Endothelial cell of umbilical vein (primary cell): ENCODE data around the gene C1orf167. TPM values are rescaled to one million over a fixed set of nuclear protein-coding genes. Genes with fewer than 3 reads are reported as not detected.

Experiments
- BruUV-seq: library from RNA; stranded (reverse); fragments of 400-500 nt; replicated peaks from 2 replicates; lab custom pipeline; 2021; lab: Mats Ljungman, UMichigan
- CTCF ChIA-PET: fragments of 300-600, 350-600 bp; sonication (Branson Sonifier 250); formaldehyde crosslinking; loops from one replicate; lab custom pipeline; 2021; ENCODE audit warnings: antibody characterized with exemption, inconsistent platforms; lab: Charles Lee
- POLR2A ChIA-PET: fragments of 300-600, 350-600 bp; sonication (Branson Sonifier 250); formaldehyde crosslinking; loops from one replicate; lab custom pipeline; 2021; ENCODE audit warnings: antibody characterized with exemption, inconsistent platforms; lab: Charles Lee
- DNase-seq: peaks from one replicate; pipeline ENCODE4 v3.0.0-alpha.2; 2011; ENCODE audit warnings: low read depth, low spot score
- FAIRE-seq: peaks from 2 replicates; lab custom pipeline; 2011; peaks lifted over from hg19 to GRCh38; lab: Jason Lieb, UNC
- H2AFZ ChIP-seq: 2 replicates; pipeline ENCODE4 v1.6.0; 2012; ENCODE audit warnings: low read depth, low read length, control low read depth, inconsistent platforms
- H3K27ac ChIP-seq: 2 replicates; pipeline ENCODE4 v1.5.1; 2011; ENCODE audit warnings: low read depth, mild to moderate bottlenecking, control low read depth, low read length, moderate library complexity; ENCODE audit not compliant: insufficient read depth
- H3K27me3 ChIP-seq, 2 experiments: 2 replicates each; pipeline versions ENCODE4 v1.6.0 to v1.6.1; 2011; ENCODE audit warnings: low read length in 2 of 2, mixed read lengths in 1 of 2; ENCODE audit not compliant: control insufficient read depth in 2 of 2, insufficient read depth in 2 of 2
- H3K36me3 ChIP-seq, 2 experiments: 2 replicates in 1 of 2; 3 replicates in 1 of 2; pipeline ENCODE4 v1.5.1; 2011; ENCODE audit warnings: low read length in 2 of 2, mild to moderate bottlenecking in 1 of 2, moderate library complexity in 1 of 2; ENCODE audit not compliant: control insufficient read depth in 2 of 2, insufficient read depth in 2 of 2; ENCODE audit errors: extremely low read depth in 1 of 2
- H3K4me1 ChIP-seq: 3 replicates; pipeline ENCODE4 v1.5.1; 2011; ENCODE audit warnings: mild to moderate bottlenecking, low read length; ENCODE audit not compliant: control insufficient read depth, insufficient read depth; ENCODE audit errors: extremely low read depth
- H3K4me2 ChIP-seq: 2 replicates; pipeline ENCODE4 v1.6.1; 2011; ENCODE audit warnings: low read length, control low read depth, mixed read lengths; ENCODE audit not compliant: insufficient read depth
- H3K4me3 ChIP-seq, 3 experiments: fragments of 200-600 bp in 1 of 3; sonication (generic), shearing (Covaris generic) in 1 of 3; replicated peaks in 1 of 3; 2 replicates each; pipeline ENCODE4 v1.5.1; 2011 to 2016; ENCODE audit warnings: control low read depth in 3 of 3, low read length in 3 of 3, mild to moderate bottlenecking in 2 of 3, inconsistent platforms in 1 of 3, low read depth in 1 of 3, moderate library complexity in 1 of 3; ENCODE audit not compliant: insufficient read depth in 1 of 3
- H3K79me2 ChIP-seq: 2 replicates; pipeline ENCODE4 v1.6.0; 2012; ENCODE audit warnings: low read length, inconsistent platforms; ENCODE audit not compliant: control insufficient read depth, insufficient read depth
- H3K9ac ChIP-seq: replicated peaks from 2 replicates; pipeline ENCODE3; 2011; ENCODE audit warnings: low read length, control low read depth; ENCODE audit not compliant: insufficient read depth; ENCODE audit errors: extremely low read depth
- H3K9me1 ChIP-seq: replicated peaks from 3 replicates; pipeline ENCODE4 v1.6.0; 2011; ENCODE audit warnings: mild to moderate bottlenecking, low read length; ENCODE audit not compliant: control insufficient read depth, insufficient read depth; ENCODE audit errors: extremely low read depth
- H3K9me3 ChIP-seq: replicated peaks from 2 replicates; pipeline ENCODE4 v1.5.1; 2012; ENCODE audit warnings: low read length, inconsistent platforms; ENCODE audit not compliant: control insufficient read depth, insufficient read depth
- H4K20me1 ChIP-seq: replicated peaks from 2 replicates; pipeline ENCODE3; 2011; ENCODE audit warnings: mild to moderate bottlenecking, low read length; ENCODE audit not compliant: control insufficient read depth, insufficient read depth; ENCODE audit errors: extremely low read depth
- FOS ChIP-seq: IDR thresholded peaks from 2 replicates; pipeline ENCODE4 v1.6.1; 2011; ENCODE audit warnings: mild to moderate bottlenecking, low read length, moderate library complexity, borderline replicate concordance; ENCODE audit not compliant: insufficient read depth
- JUN ChIP-seq: IDR thresholded peaks from 2 replicates; pipeline ENCODE4 v1.6.1; 2011; ENCODE audit warnings: borderline replicate concordance, low read depth; ENCODE audit not compliant: insufficient read length, insufficient read depth
- MYC ChIP-seq: IDR thresholded peaks from one replicate; pipeline ENCODE4 v1.6.1; 2011; ENCODE audit warnings: mild to moderate bottlenecking, low read depth, low read length
- POLR2AphosphoS5 ChIP-seq: IDR thresholded peaks from 2 replicates; pipeline ENCODE4 v1.6.1; 2012; ENCODE audit warnings: low read depth, mild to moderate bottlenecking, control low read depth, low read length, moderate library complexity; ENCODE audit not compliant: insufficient read depth
- dilution Hi-C: fragments of 300-500 bp; cut with MboI; formaldehyde crosslinking; loops from one replicate; pipeline ENCODE4 v1.15.0; 2019; ENCODE audit warnings: low sequenced_read_pairs; ENCODE audit not compliant: extremely low pct_ligation_motif_present
- intact Hi-C: fragments of 100-400 bp; cut with micrococcal nuclease; formaldehyde crosslinking; loops from one replicate; pipeline ENCODE4 v1.10.0; 2022
- polyA plus RNA-seq, 4 experiments: library from polyadenylated mRNA; depleted of rRNA in 3 of 4; stranded (reverse) in 3 of 4; unstranded in 1 of 4; fragments of >200 nt; gene quantifications; 2 replicates each; pipeline versions ENCODE4 v1.2.1 to v1.2.3, GENCODE V29; 2011 to 2012; ENCODE audit warnings: missing spikeins in 1 of 4
- total RNA-seq: library from RNA; stranded (reverse); gene quantifications from 2 replicates; pipeline ENCODE4 v1.2.3, GENCODE V29; 2021
- TF ChIP-seq, protein P1 (sequence below), 2 donors: IDR thresholded peaks; 1 replicate in 1 of 2; 2 replicates in 1 of 2; pipeline ENCODE4 v1.5.1; 2011; ENCODE audit warnings: low read length in 2 of 2, mild to moderate bottlenecking in 2 of 2, moderate library complexity in 2 of 2, control low read depth in 1 of 2, inconsistent platforms in 1 of 2, low read depth in 1 of 2; ENCODE audit not compliant: insufficient read depth in 1 of 2; ENCODE audit errors: extremely low read depth in 1 of 2

The C1orf167 gene
- total and polyA plus RNA-seq, 2 donors (not counting 3 experiments of a cell fraction or from before 2014, with no cell fraction given), result not detected

DNA sequence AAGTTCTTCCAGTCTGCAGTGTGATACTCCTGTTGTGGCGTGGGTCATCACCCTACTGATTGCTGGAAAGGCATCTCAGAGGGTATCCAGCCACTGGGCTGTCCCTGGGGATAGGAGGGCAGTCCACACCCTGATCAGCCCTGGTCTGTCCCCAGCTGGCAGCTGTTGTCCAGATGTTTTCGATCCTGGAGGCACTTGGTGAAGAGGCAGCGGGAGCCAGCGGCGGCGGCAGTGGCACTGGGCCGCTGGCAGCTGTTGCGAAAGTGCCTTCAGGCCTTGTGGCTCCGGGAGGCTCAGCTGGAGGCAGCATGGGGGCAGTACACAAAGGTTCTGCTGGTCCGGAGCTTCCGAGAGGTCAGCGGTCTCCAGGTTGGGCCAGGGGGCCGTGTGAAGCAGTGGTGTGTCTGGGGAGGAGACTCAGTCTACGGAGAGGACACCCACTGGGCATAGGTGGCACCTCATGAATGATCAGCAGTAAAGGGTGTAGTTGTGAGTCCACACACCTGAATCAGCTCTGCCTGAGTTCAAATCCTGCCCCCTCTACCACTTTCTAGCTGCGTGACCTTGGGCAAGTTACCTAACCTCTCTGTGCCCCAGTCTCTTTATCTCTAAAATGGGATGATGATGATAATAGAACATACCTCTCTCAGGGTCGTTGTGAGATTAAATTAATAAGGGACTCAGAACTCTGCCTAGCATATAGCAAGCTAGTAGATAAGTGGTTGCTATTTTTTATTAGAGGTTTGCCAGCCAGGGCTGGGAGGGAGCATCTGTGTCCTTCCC, 6.1 kb downstream of the C1orf167 start:
- no peaks in the 10 kb centered on the region for H3K36me3 ChIP-seq
- no peaks in the 10 kb centered on the region for H3K79me2 ChIP-seq
- intact Hi-C loops (no loop called here), dilution Hi-C loops (no loop called here)
- no peak overlapping the region for H3K4me3 ChIP-seq
- H3K9me3 ChIP-seq, result no peaks in the 10 kb centered on the region
- peaks cover 4% of the 10 kb centered on the region for H3K4me1 ChIP-seq
- H3K9ac ChIP-seq, result no peak overlapping the region
- FAIRE-seq (no peak), DNase-seq (no peak)
- no peak overlapping the region for H2AFZ ChIP-seq
- no peaks in the 10 kb centered on the region for H3K9me1 ChIP-seq
- ChIA-PET POLR2A (no interaction called here), CTCF (no interaction called here)
- no TSS peak for BruUV-seq
- H3K27ac ChIP-seq, result no peak overlapping the region
- TF ChIP-seq JUN (no peak), FOS (no peak), MYC (no peak), POLR2AphosphoS5 (no peak)
- TF ChIP-seq, protein P1, sequence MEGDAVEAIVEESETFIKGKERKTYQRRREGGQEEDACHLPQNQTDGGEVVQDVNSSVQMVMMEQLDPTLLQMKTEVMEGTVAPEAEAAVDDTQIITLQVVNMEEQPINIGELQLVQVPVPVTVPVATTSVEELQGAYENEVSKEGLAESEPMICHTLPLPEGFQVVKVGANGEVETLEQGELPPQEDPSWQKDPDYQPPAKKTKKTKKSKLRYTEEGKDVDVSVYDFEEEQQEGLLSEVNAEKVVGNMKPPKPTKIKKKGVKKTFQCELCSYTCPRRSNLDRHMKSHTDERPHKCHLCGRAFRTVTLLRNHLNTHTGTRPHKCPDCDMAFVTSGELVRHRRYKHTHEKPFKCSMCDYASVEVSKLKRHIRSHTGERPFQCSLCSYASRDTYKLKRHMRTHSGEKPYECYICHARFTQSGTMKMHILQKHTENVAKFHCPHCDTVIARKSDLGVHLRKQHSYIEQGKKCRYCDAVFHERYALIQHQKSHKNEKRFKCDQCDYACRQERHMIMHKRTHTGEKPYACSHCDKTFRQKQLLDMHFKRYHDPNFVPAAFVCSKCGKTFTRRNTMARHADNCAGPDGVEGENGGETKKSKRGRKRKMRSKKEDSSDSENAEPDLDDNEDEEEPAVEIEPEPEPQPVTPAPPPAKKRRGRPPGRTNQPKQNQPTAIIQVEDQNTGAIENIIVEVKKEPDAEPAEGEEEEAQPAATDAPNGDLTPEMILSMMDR (IDR thresholded peaks at IDR 0.05; ENCODE audit: extremely low read depth in 1 of 2, insufficient read depth in 1 of 2, low read depth in 1 of 2, low read length in 2 of 2), result no peak
- H3K4me2 ChIP-seq, result no peak overlapping the region
- no peaks in the 10 kb centered on the region for H3K27me3 ChIP-seq
- no peaks in the 10 kb centered on the region for H4K20me1 ChIP-seq
